Measurements from ENCODE around the gene USP40.

Gene USP40

GRCh38 chr2:233460726-233461441, 105.7 kb downstream of the USP40 start:
- no peak for DNase-seq (ENCODE audit: low read depth, low spot score)

DNA sequence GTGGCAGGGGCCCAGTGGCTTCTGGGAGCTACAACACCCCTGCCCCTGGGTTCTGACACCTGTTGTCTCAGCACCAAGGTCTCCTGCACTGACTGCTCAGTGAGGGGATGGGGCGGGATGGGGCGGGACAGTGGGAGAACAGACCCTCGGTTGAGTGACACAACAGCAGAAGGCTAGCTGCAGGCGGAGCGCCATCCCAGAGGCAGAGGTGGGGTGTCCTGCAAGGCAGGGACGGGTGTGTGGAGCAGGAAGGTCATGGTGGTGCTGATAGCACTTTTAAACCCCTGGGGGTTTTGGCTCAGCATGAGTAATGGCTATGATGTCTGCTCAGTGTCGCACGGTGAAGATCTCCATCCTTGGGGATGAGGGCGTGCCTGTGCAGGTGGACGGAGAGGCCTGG, 107.2 kb downstream of the USP40 start:
- no peak for DNase-seq (ENCODE audit: low read depth, low spot score)

DNA sequence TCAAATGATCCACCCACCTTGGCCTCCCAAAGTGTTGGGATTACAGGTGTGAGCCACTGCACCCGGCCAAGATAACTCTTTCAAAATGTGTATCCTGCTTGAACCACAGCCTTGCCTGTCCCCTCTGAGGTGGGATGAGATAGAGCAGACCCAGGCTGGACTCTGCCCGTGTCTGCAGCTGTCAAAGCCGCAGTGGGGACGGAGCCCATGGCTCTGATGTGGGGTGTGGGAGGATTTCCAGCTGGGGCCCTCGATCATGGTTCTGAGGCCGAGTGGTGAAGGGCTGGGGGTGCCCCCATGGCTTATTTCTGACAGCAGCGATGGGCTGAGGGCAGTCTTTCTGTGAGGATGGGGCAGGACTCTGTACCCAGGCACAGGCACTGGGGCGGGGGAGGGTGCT, 107.8 kb downstream of the USP40 start:
- DNase-seq (ENCODE audit: low read depth, low spot score), result no peak

DNA sequence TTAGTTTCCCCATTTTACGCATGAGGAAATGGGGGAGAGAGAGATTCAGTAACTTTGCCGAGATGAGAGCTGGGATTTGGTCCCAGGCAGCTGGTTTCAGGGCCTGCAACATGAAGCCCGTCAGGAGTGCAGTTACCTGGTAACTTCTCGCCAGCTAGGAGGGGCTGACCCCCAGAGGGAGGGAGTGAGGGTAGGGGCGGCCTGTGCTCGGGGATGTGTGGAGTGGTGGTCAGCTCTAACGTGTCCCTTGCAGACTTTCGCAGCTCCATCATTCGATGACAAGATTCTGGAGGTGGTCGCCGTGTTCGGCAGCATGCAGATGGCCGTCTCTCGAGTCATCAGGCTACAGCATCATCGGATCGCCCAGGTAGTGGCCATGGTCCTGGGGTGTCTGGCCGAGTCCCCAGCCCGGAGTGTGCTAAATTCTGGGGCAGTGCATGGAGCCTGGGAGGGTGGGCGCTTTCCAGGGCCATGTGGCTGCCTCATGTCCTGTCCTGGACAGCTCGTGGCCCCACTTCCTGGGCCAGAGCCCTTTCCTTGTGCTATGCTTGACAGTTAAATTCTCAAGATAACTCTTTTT, 108.5 kb downstream of the USP40 start:
- no peak for DNase-seq (ENCODE audit: low read depth, low spot score)

DNA sequence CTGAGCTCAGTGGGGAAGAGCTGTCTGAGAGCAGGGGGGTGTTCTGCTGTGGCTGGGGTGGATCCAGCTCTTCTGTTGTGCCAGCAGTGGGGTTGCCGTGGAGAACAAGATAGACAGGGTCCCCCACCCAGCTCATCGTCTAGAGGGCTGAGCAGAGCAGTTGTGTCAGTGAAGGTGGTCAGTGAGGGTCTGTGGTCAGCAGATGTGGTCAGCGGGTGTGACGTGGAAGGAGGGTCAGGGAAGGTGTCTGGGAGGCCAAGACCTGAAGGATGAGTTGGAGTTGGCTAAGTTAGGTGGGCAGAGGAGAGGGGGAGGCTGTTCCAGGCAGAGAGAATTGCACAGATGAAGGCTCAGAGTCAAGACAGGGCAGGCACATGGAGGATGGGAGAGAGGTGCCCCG, 109.2 kb downstream of the USP40 start:
- no peak for DNase-seq (ENCODE audit: low read depth, low spot score)

DNA sequence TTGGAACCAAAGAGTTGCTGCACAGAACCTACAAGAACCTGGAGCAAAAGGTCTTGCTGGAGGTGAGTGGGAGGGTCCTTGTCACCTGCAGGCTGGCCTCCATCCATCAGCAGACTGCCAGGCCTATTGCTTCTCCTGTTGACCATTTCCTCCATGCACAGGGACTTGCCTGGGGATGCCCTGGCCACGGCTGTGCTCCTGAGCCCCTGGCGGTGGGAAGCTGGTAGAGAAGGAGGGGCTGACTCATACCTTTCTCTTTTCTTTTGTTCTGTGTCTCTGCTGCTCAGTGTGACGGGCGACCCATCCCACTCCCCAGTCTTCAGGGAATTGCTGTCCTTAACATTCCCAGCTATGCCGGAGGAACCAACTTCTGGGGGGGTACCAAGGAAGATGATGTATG, 109.6 kb downstream of the USP40 start:
- DNase-seq (ENCODE audit: low read depth, low spot score), result no peak

- DNase-seq (ENCODE audit: low read depth, low spot score), result no peak
Measured at GRCh38 chr2:233456111-233456510, 110.5 kb downstream of the USP40 start.

GRCh38 chr2:233455491-233455890, 111.1 kb downstream of the USP40 start:
- no peak for DNase-seq (ENCODE audit: low read depth, low spot score)

GRCh38 chr2:233455006-233455405, 111.6 kb downstream of the USP40 start:
- DNase-seq (ENCODE audit: low read depth, low spot score), result no peak

DNA sequence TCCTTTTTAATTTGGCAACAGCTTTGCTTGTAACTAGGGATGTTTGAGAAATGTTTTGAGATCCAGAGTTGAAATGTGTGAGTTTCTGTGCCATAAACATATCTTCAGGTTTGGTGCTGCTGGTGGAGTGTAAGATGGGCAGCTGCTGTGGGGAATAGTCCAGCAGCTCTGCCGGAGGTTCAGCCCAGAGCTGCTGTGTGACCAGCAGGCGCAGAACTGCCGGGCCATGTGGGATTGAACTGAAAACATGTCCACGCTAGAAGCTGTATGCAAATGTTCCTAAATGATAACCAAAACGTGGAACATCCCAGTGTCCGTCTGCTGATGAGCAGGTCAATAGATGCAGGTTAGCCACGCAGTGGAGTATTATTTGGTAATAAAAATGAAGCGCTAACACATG, 112.7 kb downstream of the USP40 start:
- DNase-seq (ENCODE audit: low read depth, low spot score), result no peak

DNA sequence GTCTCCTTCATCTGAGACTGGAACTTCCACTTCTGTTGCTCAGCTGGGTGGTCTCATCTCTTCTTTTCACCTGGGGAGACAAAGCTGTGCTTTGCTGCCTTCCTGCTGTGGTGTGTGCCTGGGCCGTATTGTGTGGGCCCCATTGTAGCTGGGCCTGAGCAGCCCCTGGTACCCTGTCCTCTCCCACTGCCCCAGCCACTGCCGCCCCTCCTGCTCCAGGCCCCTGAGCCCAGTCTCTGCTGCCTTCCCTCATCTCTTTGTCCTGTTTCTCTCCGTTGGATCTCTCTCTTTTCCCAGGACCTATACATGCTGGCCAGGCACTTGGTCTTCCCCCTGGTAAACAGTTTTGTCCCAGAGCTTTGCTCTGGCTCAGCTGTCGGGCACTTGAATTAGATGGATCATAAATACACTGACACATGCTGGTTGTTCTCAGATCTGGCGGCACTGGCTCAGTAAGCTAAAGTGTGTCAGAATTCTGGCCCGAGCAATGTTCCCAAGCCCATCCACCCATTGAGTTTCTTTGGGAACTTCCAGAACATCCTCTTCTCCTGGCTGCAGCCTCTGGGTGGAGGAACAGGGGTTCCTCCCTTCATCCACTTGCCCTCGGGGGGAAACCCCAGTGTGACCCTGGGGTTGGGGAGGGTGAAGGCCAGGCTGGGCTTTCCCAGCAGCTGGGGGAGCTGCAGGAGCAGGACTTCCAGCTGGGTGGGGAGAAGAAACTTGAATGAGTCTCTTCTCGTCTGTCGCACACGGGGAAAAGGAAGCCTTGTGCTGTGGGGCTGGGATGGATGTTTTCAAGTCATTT, 113.3 kb downstream of the USP40 start:
- no peak for DNase-seq (ENCODE audit: low read depth, low spot score)

DNA sequence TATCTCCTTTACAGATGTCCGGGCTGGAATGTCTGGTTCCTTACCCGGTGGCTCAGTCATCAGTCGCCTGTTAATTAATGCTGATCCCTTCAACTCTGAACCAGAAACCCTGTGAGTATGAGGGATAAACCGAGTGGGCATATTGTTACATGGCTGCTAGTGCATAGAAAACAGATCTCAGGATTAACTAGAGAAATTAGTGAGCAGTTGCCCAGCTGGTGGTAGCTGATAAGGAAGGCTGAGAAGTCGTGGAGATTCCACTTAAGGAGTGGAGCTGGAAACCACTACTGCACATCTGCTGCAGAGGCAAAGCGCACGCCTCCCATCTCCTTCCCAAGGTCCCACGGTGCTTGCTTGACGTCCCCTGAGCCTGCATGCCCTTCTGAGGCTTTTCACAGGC, 114.6 kb downstream of the USP40 start:
- DNase-seq (ENCODE audit: low read depth, low spot score), result no peak

DNA sequence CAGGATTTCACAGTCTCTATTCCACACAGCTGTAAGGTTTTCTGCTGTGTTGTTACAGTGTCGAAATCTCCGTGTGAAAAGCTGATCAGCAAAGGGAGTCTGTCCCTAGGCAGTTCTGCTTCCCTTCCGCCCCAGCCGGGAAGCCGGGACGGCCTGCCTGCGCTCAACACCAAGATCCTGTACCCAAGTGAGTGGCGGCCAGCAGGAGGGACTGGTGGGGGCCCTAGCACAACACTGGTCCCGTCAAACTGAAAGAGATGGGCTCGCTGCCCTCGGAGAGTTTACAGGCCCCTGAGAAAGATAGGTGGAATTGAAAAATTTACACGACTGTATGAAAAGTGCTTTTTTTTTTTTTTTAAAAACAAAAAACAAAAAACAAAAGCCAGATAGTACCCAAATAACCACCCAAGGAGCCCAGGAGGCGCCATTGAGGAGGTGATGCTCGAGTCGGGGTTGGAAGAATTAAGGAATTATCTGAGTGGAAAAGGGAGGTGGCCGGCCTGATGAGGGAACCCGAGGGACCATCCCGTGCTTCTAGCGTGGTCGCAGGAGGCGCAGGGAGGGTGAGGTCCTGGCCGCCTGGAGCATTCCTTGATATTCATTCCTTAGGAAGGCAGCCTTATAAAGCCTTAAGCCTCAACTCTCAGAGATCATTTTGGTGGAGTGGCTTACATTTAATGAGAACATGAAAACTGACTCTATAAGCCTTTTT, 115.6 kb downstream of the USP40 start:
- no peak for DNase-seq (ENCODE audit: low read depth, low spot score)

GRCh38 chr2:233449921-233450863, 116.4 kb downstream of the USP40 start:
- no peak for DNase-seq (ENCODE audit: low read depth, low spot score)

DNA sequence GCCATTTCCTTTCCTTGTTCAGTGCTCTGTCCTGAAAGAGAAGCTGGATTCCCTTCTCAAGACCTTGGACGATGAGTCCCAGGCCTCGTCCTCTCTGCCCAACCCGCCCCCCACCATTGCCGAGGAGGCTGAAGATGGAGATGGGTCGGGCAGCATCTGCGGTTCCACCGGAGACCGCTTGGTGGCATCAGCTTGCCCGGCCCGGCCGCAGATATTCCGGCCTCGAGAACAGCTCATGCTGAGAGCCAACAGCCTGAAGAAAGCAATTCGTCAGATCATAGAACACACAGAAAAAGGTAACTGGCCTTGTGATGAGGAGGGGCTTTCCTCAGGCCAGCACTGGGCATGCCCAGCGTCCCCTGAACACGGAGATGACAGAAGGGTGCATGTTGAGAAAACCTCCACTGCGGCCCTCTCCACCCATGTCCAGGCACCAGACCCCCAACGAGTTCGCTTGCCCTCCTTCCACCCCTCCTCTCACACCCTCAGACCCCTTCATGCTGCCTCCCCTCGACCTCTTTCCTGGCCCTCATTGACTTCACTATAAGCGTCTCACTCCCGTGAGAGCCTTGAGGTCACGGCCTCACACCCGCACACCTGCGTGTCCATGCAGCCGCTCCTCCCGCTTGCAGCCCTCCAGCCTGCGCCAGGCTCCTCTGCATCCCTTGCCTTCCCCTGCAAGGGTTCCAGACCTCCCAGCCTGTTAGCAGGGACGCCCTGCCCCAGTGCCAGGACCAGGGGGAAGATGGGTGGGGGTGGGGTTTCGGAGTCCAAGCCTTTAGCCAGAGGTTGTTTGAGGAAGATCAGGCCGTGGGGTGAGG, 117.3 kb downstream of the USP40 start:
- DNase-seq (ENCODE audit: low read depth, low spot score), result no peak

DNA sequence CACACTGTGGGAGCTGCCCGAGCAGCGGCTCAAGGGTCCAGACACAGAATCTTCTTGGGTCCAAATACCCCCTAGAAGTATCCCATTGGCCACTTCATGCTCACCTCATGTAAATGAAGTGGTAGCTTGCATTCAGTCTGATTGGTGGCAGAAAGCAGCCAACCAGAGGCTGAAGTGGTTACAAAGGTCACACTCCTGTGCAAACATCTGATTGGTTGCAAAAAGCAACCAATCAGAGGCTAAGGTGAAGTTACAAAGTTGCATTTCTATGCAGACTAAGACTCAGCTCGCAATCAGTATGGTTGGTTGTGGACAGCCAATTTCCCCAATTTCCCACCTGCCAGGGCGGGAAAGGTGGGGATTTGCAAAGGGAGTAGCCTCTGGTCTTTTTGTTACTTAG, 118.0 kb downstream of the USP40 start:
- no peak for DNase-seq (ENCODE audit: low read depth, low spot score)

DNA sequence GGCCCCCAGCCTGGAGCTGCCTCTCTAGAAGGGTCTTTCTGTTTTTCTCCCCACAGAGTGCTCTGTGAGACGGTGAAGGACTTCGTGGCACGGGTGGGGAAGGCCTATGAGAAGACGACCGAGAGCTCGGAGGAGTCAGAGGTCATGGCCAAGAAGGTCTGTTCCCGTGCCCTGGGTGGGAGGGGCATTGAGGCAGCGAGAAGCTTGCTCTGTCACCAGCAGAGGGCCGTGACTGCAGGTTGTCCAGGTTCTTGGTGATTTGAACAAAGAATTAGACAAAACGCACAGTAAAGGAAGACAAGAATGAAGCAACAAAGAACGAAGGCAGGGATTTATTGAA, 118.4 kb downstream of the USP40 start:
- no peak for DNase-seq (ENCODE audit: low read depth, low spot score)

GRCh38 chr2:233447506-233448219, 118.9 kb downstream of the USP40 start:
- DNase-seq (ENCODE audit: low read depth, low spot score), result no peak

- no peak for DNase-seq (ENCODE audit: low read depth, low spot score)
Measured at GRCh38 chr2:233446606-233447305, 119.8 kb downstream of the USP40 start.

Data from iPS DF 19.7 (cell line).